A549 (cell line): ENCODE measurements around the gene PSMD13. TPM values are rescaled to one million over a fixed set of nuclear protein-coding genes. Genes with fewer than 3 reads are reported as not detected.
A peak's percentile ranks its signal among the peaks of the same experiment; 100 is the strongest.

Experiments
- ATAC-seq, 2 experiments: fragments of 200-7000 bp in 1 of 2; fragments of >200 bp in 1 of 2; cut with Nextera tagmentation in 1 of 2; cut with Tn5 transposase in 1 of 2; 3 replicates each; pipeline versions ENCODE4 v1.8.0 to v1.9.1; 2018 to 2020; ENCODE audit warnings: mild to moderate bottlenecking in 1 of 2, moderate library complexity in 1 of 2
- CTCF ChIA-PET: fragments of 300-600 bp; sonication (Branson Sonifier 250); formaldehyde crosslinking; extraction: SDS; loops from one replicate; lab custom pipeline; 2021; ENCODE audit warnings: antibody characterized with exemption, inconsistent platforms; lab: Yijun Ruan, JAX
- POLR2A ChIA-PET: fragments of 350-600 bp; formaldehyde crosslinking; extraction: SDS; loops from one replicate; lab custom pipeline; 2021; ENCODE audit warnings: antibody characterized with exemption, inconsistent platforms; lab: Yijun Ruan, JAX
- DNase-seq, 2 experiments: peaks; one replicate each; pipeline versions ENCODE4 v3.0.0 to v3.0.0-alpha.2; 2011 to 2016; ENCODE audit warnings: low read depth in 1 of 2, low spot score in 1 of 2
- FAIRE-seq: peaks from 2 replicates; lab custom pipeline; 2011; peaks lifted over from hg19 to GRCh38; lab: Jason Lieb, UNC
- H3K27ac ChIP-seq, 2 experiments: fragments of >200 bp; sonication (Bioruptor Twin); formaldehyde crosslinking; 3 replicates each; pipeline ENCODE4 v1.5.1; 2016 to 2017
- H3K4me1 ChIP-seq: fragments of >200 bp; sonication (Bioruptor Twin); formaldehyde crosslinking; 3 replicates; pipeline ENCODE4 v1.6.1; 2016
- H3K4me2 ChIP-seq: fragments of >200 bp; sonication (Bioruptor Twin); formaldehyde crosslinking; 3 replicates; pipeline ENCODE4 v1.6.1; 2016
- H3K4me3 ChIP-seq: fragments of >200 bp; sonication (Bioruptor Twin); formaldehyde crosslinking; 3 replicates; pipeline ENCODE4 v1.5.1; 2016
- H3K9me3 ChIP-seq: fragments of >200 bp; sonication (Bioruptor Twin); formaldehyde crosslinking; 3 replicates; pipeline ENCODE4 v1.6.1; 2016
- ATOH8 ChIP-seq: fragments of 250-450 bp; sonication (Bioruptor Pico); IDR thresholded peaks from 2 replicates; pipeline ENCODE4 v1.5.0; 2020; ENCODE audit warnings: low read depth, mild to moderate bottlenecking, moderate library complexity
- BHLHE40 ChIP-seq: IDR thresholded peaks from 2 replicates; pipeline ENCODE4 v1.6.1; 2012; ENCODE audit warnings: low read depth, low read length, inconsistent platforms
- CBX2 ChIP-seq: fragments of 200-600 bp; sonication (generic); IDR thresholded peaks from 2 replicates; pipeline ENCODE4 v1.6.1; 2016; ENCODE audit warnings: low read depth, mild to moderate bottlenecking, borderline replicate concordance
- CBX8 ChIP-seq: fragments of 200-600 bp; sonication (generic); IDR thresholded peaks from 2 replicates; pipeline ENCODE4 v1.6.1; 2016
- CHD2 ChIP-seq: fragments of 150-350 bp; IDR thresholded peaks from 2 replicates; pipeline ENCODE4 v1.6.1; 2014; ENCODE audit warnings: low read length; ENCODE audit not compliant: partially characterized antibody
- E2F6 ChIP-seq: IDR thresholded peaks from 2 replicates; pipeline ENCODE4 v1.6.1; 2012; ENCODE audit warnings: low read depth, borderline replicate concordance
- EHMT2 ChIP-seq: fragments of 200-600 bp; sonication (generic); IDR thresholded peaks from 2 replicates; pipeline ENCODE4 v1.6.1; 2016; ENCODE audit warnings: antibody characterized with exemption, low read depth, mild to moderate bottlenecking, moderate library complexity
- FOXS1 ChIP-seq: fragments of 250-450 bp; sonication (Bioruptor Pico); IDR thresholded peaks from 2 replicates; pipeline ENCODE4 v1.5.0; 2020; ENCODE audit warnings: mild to moderate bottlenecking, moderate library complexity
- GATA3 ChIP-seq: IDR thresholded peaks from 2 replicates; pipeline ENCODE4 v1.6.1; 2012; ENCODE audit warnings: borderline replicate concordance
- HDAC2 ChIP-seq: fragments of 200-600 bp; sonication (generic); IDR thresholded peaks from 2 replicates; pipeline ENCODE4 v1.6.1; 2016
- HEYL ChIP-seq: fragments of 250-450 bp; sonication (Bioruptor Pico); IDR thresholded peaks from 2 replicates; pipeline ENCODE4 v1.8.0; 2021; ENCODE audit warnings: mild to moderate bottlenecking, moderate library complexity
- HMGXB4 ChIP-seq: fragments of 250-450 bp; sonication (Bioruptor Pico); IDR thresholded peaks from 2 replicates; pipeline ENCODE4 v1.5.0; 2021; ENCODE audit warnings: mild to moderate bottlenecking, moderate library complexity, borderline replicate concordance
- HOXB13 ChIP-seq: fragments of 250-450 bp; sonication (Bioruptor Pico); IDR thresholded peaks from 2 replicates; pipeline ENCODE4 v1.5.0; 2020; ENCODE audit warnings: low read depth, mild to moderate bottlenecking, moderate library complexity
- HOXB5 ChIP-seq: fragments of 250-450 bp; sonication (Bioruptor Pico); IDR thresholded peaks from 2 replicates; pipeline ENCODE4 v1.5.0; 2020; ENCODE audit warnings: mild to moderate bottlenecking, moderate library complexity
- KDM5A ChIP-seq: fragments of 200-600 bp; sonication (generic); IDR thresholded peaks from 2 replicates; pipeline ENCODE4 v1.6.1; 2016; ENCODE audit warnings: antibody characterized with exemption, mild to moderate bottlenecking
- MYC ChIP-seq: IDR thresholded peaks from 2 replicates; pipeline ENCODE4 v1.6.1; 2012; ENCODE audit warnings: mild to moderate bottlenecking, inconsistent platforms, low read length, improper control_type of control experiment, borderline replicate concordance
- POLR2AphosphoS2 ChIP-seq: conservative IDR thresholded peaks from 2 replicates; pipeline ENCODE4 v1.6.1; 2012; ENCODE audit warnings: low read length, improper control_type of control experiment, inconsistent platforms
- RAD21 ChIP-seq, 2 experiments: fragments of >200 bp in 1 of 2; sonication (Bioruptor Twin) in 1 of 2; formaldehyde crosslinking in 1 of 2; IDR thresholded peaks in 1 of 2; conservative IDR thresholded peaks in 1 of 2; 2 replicates in 1 of 2; 3 replicates in 1 of 2; pipeline ENCODE4 v1.6.1; 2012 to 2018; ENCODE audit warnings: inconsistent platforms in 1 of 2
- RARB ChIP-seq: fragments of 250-450 bp; sonication (Bioruptor Pico); IDR thresholded peaks from 2 replicates; pipeline ENCODE4 v1.8.0; 2021; ENCODE audit warnings: mild to moderate bottlenecking, moderate library complexity
- RCOR1 ChIP-seq: fragments of 150-350 bp; IDR thresholded peaks from 2 replicates; pipeline ENCODE4 v1.6.1; 2014; ENCODE audit warnings: antibody characterized with exemption, low read length, low read depth
- SREBF2 ChIP-seq: fragments of 450-650 bp; IDR thresholded peaks from 2 replicates; pipeline ENCODE4 v1.6.1; 2014; ENCODE audit warnings: mild to moderate bottlenecking, moderate library complexity
- ZFP36 ChIP-seq: fragments of 450-650 bp; IDR thresholded peaks from 2 replicates; pipeline ENCODE4 v1.6.1; 2014; ENCODE audit warnings: borderline replicate concordance; ENCODE audit not compliant: partially characterized antibody
- WGBS: methylation state at CpG from one replicate; pipeline ENCODE4 v1.1.6; 2017; ENCODE audit errors: missing lambda C conversion rate; 5-methylcytosine and 5-hydroxymethylcytosine counted together
- polyA plus RNA-seq, 4 experiments: library from polyadenylated mRNA; depleted of rRNA in 3 of 4; stranded (reverse); fragments of >200 nt; fragmentation: RNase III in 1 of 4; extraction: RNeasy Plus Mini Kit Qiagen cat#74134 plus additional on column Dnase treatment in 1 of 4; gene quantifications; 2 replicates in 3 of 4; 3 replicates in 1 of 4; pipeline ENCODE4 v1.2.3, GENCODE V29; 2011 to 2017

Gene PSMD13
- polyA plus RNA-seq, 2 of the 4 experiments (the other 2 are of a cell fraction): 153 to 198 TPM

- TF ChIP-seq EHMT2 (no peak), HMGXB4 (CRISPR knock-in tag) (no peak), GATA3 (no peak), CBX2 (no peak), KDM5A (no peak), CBX8 (no peak), RCOR1 (no peak), RAD21 (conservative IDR thresholded peaks at IDR 0.05 in 1 of 2, IDR thresholded peaks at IDR 0.05 in 1 of 2) (no peak), HDAC2 (no peak), ZFP36 (no peak), CHD2 (no peak), HOXB5 (CRISPR knock-in tag) (no peak), SREBF2 (no peak), HOXB13 (CRISPR knock-in tag) (no peak), FOXS1 (no peak), RARB (CRISPR knock-in tag) (no peak), E2F6 (no peak)
- peaks cover 16% of the 10 kb centered on the region for H3K4me1 ChIP-seq
- FAIRE-seq: no peak
- WGBS: 93% methylated on average over 14 of the region's 17 CpGs
- POLR2A ChIA-PET: no interaction called here
- DNase-seq: no peak
- no peak overlapping the region for H3K4me2 ChIP-seq
- no peak overlapping the region for H3K27ac ChIP-seq
- H3K9me3 ChIP-seq: no peaks in the 10 kb centered on the region
- CTCF ChIA-PET: interaction anchor here (0.9 to 1.4 kb wide), 5 partner anchors 36 to 236 kb away, joined by 3 to 5 read pairs (median 4); no protein-coding TSS in a partner anchor
- H3K4me3 ChIP-seq: no peak overlapping the region
- ATAC-seq: no peak
Observed at GRCh38 chr11:212150-213100, 24.4 kb upstream of the PSMD13 start.

- Histone ChIP-seq H3K4me1 (peaks cover 16% of the 10 kb centered on the region), H3K27ac (no peak overlapping the region), H3K4me3 (no peak overlapping the region), H3K9me3 (no peaks in the 10 kb centered on the region), H3K4me2 (no peak overlapping the region)
- no peak for TF ChIP-seq BHLHE40
- TF ChIP-seq MYC: no peak
- no peak for TF ChIP-seq HEYL
- ChIA-PET POLR2A (no interaction called here), CTCF (interaction anchor here (0.9 to 1.4 kb wide), 4 partner anchors 17 to 236 kb away, joined by 3 to 4 read pairs (median 4); no protein-coding TSS in a partner anchor)
- no peak for ATAC-seq
- 97% methylated on average over 4 of the region's 4 CpGs for WGBS
- no peak for DNase-seq
- FAIRE-seq: no peak
Observed at GRCh38 chr11:213111-213510, 23.7 kb upstream of the PSMD13 start.

GRCh38 chr11:214083-214482 lies 22.7 kb upstream of the PSMD13 start:
- POLR2A ChIA-PET: no interaction called here
- no peak for FAIRE-seq
- H3K27ac ChIP-seq: no peak overlapping the region
- no peaks in the 10 kb centered on the region for H3K9me3 ChIP-seq
- CTCF ChIA-PET: interaction anchor here (1.2 kb wide), 1 partner anchor 16 kb away, joined by 3 read pairs; no protein-coding TSS in a partner anchor
- no peak for DNase-seq
- TF ChIP-seq POLR2AphosphoS2 (0 out of 2 replicates have a peak, but pooled peaks have one; percentile 0), ATOH8 (CRISPR knock-in tag) (no peak)
- H3K4me1 ChIP-seq: peaks cover 16% of the 10 kb centered on the region
- no peak overlapping the region for H3K4me2 ChIP-seq
- no peak overlapping the region for H3K4me3 ChIP-seq
- 82% methylated on average over 4 of the region's 7 CpGs for WGBS
- ATAC-seq: no peak
